CD4-positive, alpha-beta memory T cell (primary cell): ENCODE results near the gene XIRP2. TPM values are rescaled to one million over a fixed set of nuclear protein-coding genes. Genes with fewer than 3 reads are reported as not detected.
"Not testable (repeated sequence)": the region's sequence is repeated elsewhere in the genome, so short reads cannot be mapped to it uniquely, and the experiment has no call there.

Experiments used
- CTCF ChIA-PET: fragments of 350-600 bp; sonication (Branson Sonifier 250); formaldehyde crosslinking; loops from one replicate; lab custom pipeline; 2021; ENCODE audit warnings: inconsistent platforms; ENCODE audit not compliant: partially characterized antibody; lab: Charles Lee
- POLR2A ChIA-PET: fragments of 350-600 bp; sonication (Branson Sonifier 250); formaldehyde crosslinking; loops from one replicate; lab custom pipeline; 2021; ENCODE audit not compliant: partially characterized antibody; lab: Charles Lee
- DNase-seq, 5 donors: peaks; one replicate each; pipeline versions ENCODE4 v3.0.0 to v3.0.0-alpha.2; 2020 to 2022; ENCODE audit warnings: mixed read lengths in 1 of 5
- H3K27ac ChIP-seq: one replicate; pipeline ENCODE4 v1.7.0; 2013; ENCODE audit warnings: low read depth, low read length
- H3K27me3 ChIP-seq: 2 replicates; pipeline ENCODE4 v1.7.0; 2013; ENCODE audit warnings: mild to moderate bottlenecking, low read length, moderate library complexity; ENCODE audit not compliant: insufficient read depth
- H3K36me3 ChIP-seq: 2 replicates; pipeline ENCODE4 v1.7.0; 2013; ENCODE audit warnings: mild to moderate bottlenecking, low read length, moderate library complexity; ENCODE audit not compliant: insufficient read depth
- H3K4me1 ChIP-seq: 2 replicates; pipeline ENCODE4 v1.7.0; 2013; ENCODE audit warnings: mild to moderate bottlenecking, low read length, moderate library complexity; ENCODE audit not compliant: insufficient read depth
- H3K4me3 ChIP-seq, 2 donors: one replicate each; pipeline ENCODE4 v1.7.0; 2013; ENCODE audit warnings: low read length in 2 of 2, mild to moderate bottlenecking in 1 of 2
- H3K9me3 ChIP-seq, 2 donors: one replicate each; pipeline ENCODE4 v1.7.0; 2013; ENCODE audit warnings: low read length in 2 of 2, control low read depth in 1 of 2; ENCODE audit not compliant: control insufficient read depth in 1 of 2
- H3K27ac Mint-ChIP-seq, 7 donors: one replicate each; pipeline ENCODE4 v1.8.0; 2020 to 2021; ENCODE audit warnings: mixed read lengths in 7 of 7, mild to moderate bottlenecking in 6 of 7, inconsistent platforms in 3 of 7, moderate library complexity in 3 of 7
- H3K27me3 Mint-ChIP-seq, 2 donors: one replicate each; pipeline ENCODE4 v1.8.0; 2020 to 2021; ENCODE audit warnings: mixed read lengths in 2 of 2
- H3K36me3 Mint-ChIP-seq, 2 donors: one replicate each; pipeline ENCODE4 v1.8.0; 2020 to 2021; ENCODE audit warnings: mixed read lengths in 2 of 2, inconsistent platforms in 1 of 2, mild to moderate bottlenecking in 1 of 2
- H3K4me1 Mint-ChIP-seq, 4 donors: one replicate each; pipeline ENCODE4 v1.8.0; 2020 to 2021; ENCODE audit warnings: mixed read lengths in 4 of 4, mild to moderate bottlenecking in 1 of 4
- H3K4me3 Mint-ChIP-seq, 8 donors: one replicate each; pipeline ENCODE4 v1.8.0; 2020 to 2021; ENCODE audit warnings: mixed read lengths in 8 of 8, mild to moderate bottlenecking in 7 of 8, moderate library complexity in 6 of 8, inconsistent platforms in 3 of 8
- H3K9me3 Mint-ChIP-seq, 8 donors: one replicate each; pipeline ENCODE4 v1.8.0; 2020 to 2021; ENCODE audit warnings: mixed read lengths in 8 of 8, mild to moderate bottlenecking in 5 of 8, inconsistent platforms in 3 of 8, moderate library complexity in 1 of 8
- intact Hi-C: fragments of 100-400 bp; cut with micrococcal nuclease; formaldehyde crosslinking; loops from one replicate; pipeline ENCODE4 v1.15.1; 2023
- polyA plus RNA-seq, 2 donors: library from polyadenylated mRNA; unstranded; fragments of 300-500 nt; fragmentation: Illumina TruSeq; gene quantifications; one replicate each; pipeline ENCODE4 v1.2.3, GENCODE V29; 2021
- total RNA-seq, 2 experiments: library from RNA; stranded (reverse); gene quantifications; one replicate each; pipeline ENCODE4 v1.2.3, GENCODE V29; 2021

XIRP2 gene
- total and polyA plus RNA-seq, 4 experiments from 2014 or later: not detected

GRCh38 chr2:167253025-167253424 lies 364.7 kb downstream of the XIRP2 start:
- POLR2A ChIA-PET: no interaction called here
- no peak overlapping the region for H3K4me3 Mint-ChIP-seq
- no peaks in the 10 kb centered on the region for H3K9me3 ChIP-seq
- no peak overlapping the region for H3K27ac ChIP-seq
- no peaks in the 10 kb centered on the region for H3K27me3 ChIP-seq
- no peaks in the 10 kb centered on the region for H3K36me3 ChIP-seq
- H3K27me3 Mint-ChIP-seq: no peaks in the 10 kb centered on the region
- H3K4me1 Mint-ChIP-seq: no peaks in the 10 kb centered on the region
- no peaks in the 10 kb centered on the region for H3K4me1 ChIP-seq
- no peak overlapping the region for H3K4me3 ChIP-seq
- intact Hi-C loops: no loop called here
- peaks cover 0 to 5% (median 0%) of the 10 kb centered on the region in 8 donors for H3K9me3 Mint-ChIP-seq
- H3K36me3 Mint-ChIP-seq: no peaks in the 10 kb centered on the region
- no peak overlapping the region for H3K27ac Mint-ChIP-seq
- DNase-seq: no peak
- CTCF ChIA-PET: no interaction called here

- Mint-ChIP-seq H3K27me3 (no peaks in the 10 kb centered on the region), H3K36me3 (no peaks in the 10 kb centered on the region), H3K27ac (no peak overlapping the region), H3K4me3 (no peak overlapping the region), H3K9me3 (no peaks in the 10 kb centered on the region), H3K4me1 (no peaks in the 10 kb centered on the region)
- POLR2A ChIA-PET: no interaction called here
- Histone ChIP-seq H3K27ac (no peak overlapping the region), H3K4me1 (no peaks in the 10 kb centered on the region), H3K4me3 (no peak overlapping the region), H3K9me3 (no peaks in the 10 kb centered on the region), H3K36me3 (no peaks in the 10 kb centered on the region), H3K27me3 (no peaks in the 10 kb centered on the region)
- no peak for DNase-seq
- intact Hi-C loops: no loop called here
- CTCF ChIA-PET: no interaction called here
Measured at GRCh38 chr2:167254721-167255120, 366.4 kb downstream of the XIRP2 start.

GRCh38 chr2:167258712-167259111 lies 370.4 kb downstream of the XIRP2 start:
- Mint-ChIP-seq H3K4me3 (no peak overlapping the region), H3K4me1 (no peaks in the 10 kb centered on the region), H3K27me3 (no peaks in the 10 kb centered on the region), H3K36me3 (no peaks in the 10 kb centered on the region), H3K27ac (no peak overlapping the region), H3K9me3 (no peaks in the 10 kb centered on the region)
- Histone ChIP-seq H3K27ac (no peak overlapping the region), H3K9me3 (no peaks in the 10 kb centered on the region), H3K4me1 (no peaks in the 10 kb centered on the region), H3K36me3 (no peaks in the 10 kb centered on the region), H3K27me3 (no peaks in the 10 kb centered on the region), H3K4me3 (no peak overlapping the region)
- CTCF ChIA-PET: no interaction called here
- DNase-seq: no peak
- POLR2A ChIA-PET: no interaction called here
- intact Hi-C loops: no loop called here

- Mint-ChIP-seq H3K4me1 (no peaks in the 10 kb centered on the region), H3K36me3 (no peaks in the 10 kb centered on the region), H3K4me3 (no peak overlapping the region), H3K9me3 (peaks cover 0 to 28% (median 12%) of the 10 kb centered on the region in 8 donors), H3K27me3 (no peaks in the 10 kb centered on the region), H3K27ac (no peak overlapping the region)
- Histone ChIP-seq H3K9me3 (no peaks in the 10 kb centered on the region), H3K4me1 (no peaks in the 10 kb centered on the region), H3K36me3 (no peaks in the 10 kb centered on the region), H3K4me3 (no peak overlapping the region), H3K27me3 (no peaks in the 10 kb centered on the region), H3K27ac (no peak overlapping the region)
- CTCF ChIA-PET: interaction anchor here (1.4 kb wide), 1 partner anchor 854 kb away, joined by 4 read pairs; no protein-coding TSS in a partner anchor
- POLR2A ChIA-PET: no interaction called here
- DNase-seq: no peak
- intact Hi-C loops: no loop called here
Measured at GRCh38 chr2:167264380-167264779, 376.1 kb downstream of the XIRP2 start.

GRCh38 chr2:167265004-167265403 lies 376.7 kb downstream of the XIRP2 start:
- ChIA-PET POLR2A (no interaction called here), CTCF (interaction anchor here (1.4 kb wide), 1 partner anchor 854 kb away, joined by 4 read pairs; no protein-coding TSS in a partner anchor)
- Mint-ChIP-seq H3K36me3 (no peaks in the 10 kb centered on the region), H3K9me3 (peaks cover 0 to 32% (median 15%) of the 10 kb centered on the region in 8 donors), H3K27ac (no peak overlapping the region), H3K4me3 (no peak overlapping the region), H3K4me1 (no peaks in the 10 kb centered on the region), H3K27me3 (no peaks in the 10 kb centered on the region)
- Histone ChIP-seq H3K4me1 (no peaks in the 10 kb centered on the region), H3K27me3 (no peaks in the 10 kb centered on the region), H3K27ac (no peak overlapping the region), H3K9me3 (no peaks in the 10 kb centered on the region), H3K36me3 (no peaks in the 10 kb centered on the region), H3K4me3 (no peak overlapping the region)
- intact Hi-C loops: no loop called here
- no peak for DNase-seq

GRCh38 chr2:167265722-167266121 lies 377.4 kb downstream of the XIRP2 start:
- no peaks in the 10 kb centered on the region for H3K4me1 Mint-ChIP-seq
- CTCF ChIA-PET: no interaction called here
- no peaks in the 10 kb centered on the region for H3K27me3 ChIP-seq
- intact Hi-C loops: no loop called here
- H3K27me3 Mint-ChIP-seq: no peaks in the 10 kb centered on the region
- no peak overlapping the region for H3K27ac Mint-ChIP-seq
- H3K36me3 Mint-ChIP-seq: no peaks in the 10 kb centered on the region
- DNase-seq: no peak
- no peaks in the 10 kb centered on the region for H3K4me1 ChIP-seq
- POLR2A ChIA-PET: no interaction called here
- no peaks in the 10 kb centered on the region for H3K36me3 ChIP-seq
- H3K27ac ChIP-seq: no peak overlapping the region
- H3K9me3 Mint-ChIP-seq: peaks cover 0 to 32% (median 15%) of the 10 kb centered on the region in 8 donors
- H3K4me3 Mint-ChIP-seq: no peak overlapping the region
- H3K4me3 ChIP-seq: no peak overlapping the region
- no peaks in the 10 kb centered on the region for H3K9me3 ChIP-seq

- H3K27me3 Mint-ChIP-seq, DNase-seq, intact Hi-C loops, H3K36me3 Mint-ChIP-seq, CTCF ChIA-PET, H3K4me1 Mint-ChIP-seq, H3K27ac Mint-ChIP-seq, H3K27ac ChIP-seq, H3K36me3 ChIP-seq, H3K27me3 ChIP-seq, H3K9me3 ChIP-seq, H3K4me1 ChIP-seq, H3K4me3 ChIP-seq, POLR2A ChIA-PET, H3K4me3 Mint-ChIP-seq: not testable (repeated sequence)
- H3K9me3 Mint-ChIP-seq: peaks cover 0 to 32% (median 15%) of the 10 kb centered on the region in 8 donors
Measured at GRCh38 chr2:167268245-167268644, 380.0 kb downstream of the XIRP2 start.

- no peaks in the 10 kb centered on the region for H3K36me3 Mint-ChIP-seq
- intact Hi-C loops: no loop called here
- no peak for DNase-seq
- H3K27me3 Mint-ChIP-seq: no peaks in the 10 kb centered on the region
- H3K4me3 Mint-ChIP-seq: no peak overlapping the region
- H3K4me1 ChIP-seq: no peaks in the 10 kb centered on the region
- H3K27ac ChIP-seq: no peak overlapping the region
- no peaks in the 10 kb centered on the region for H3K9me3 ChIP-seq
- no peaks in the 10 kb centered on the region for H3K27me3 ChIP-seq
- no peaks in the 10 kb centered on the region for H3K4me1 Mint-ChIP-seq
- H3K36me3 ChIP-seq: no peaks in the 10 kb centered on the region
- ChIA-PET CTCF (no interaction called here), POLR2A (no interaction called here)
- no peak overlapping the region for H3K27ac Mint-ChIP-seq
- no peak overlapping the region for H3K4me3 ChIP-seq
- H3K9me3 Mint-ChIP-seq: peaks cover 0 to 29% (median 14%) of the 10 kb centered on the region in 8 donors
Measured at GRCh38 chr2:167271932-167272331, 383.7 kb downstream of the XIRP2 start.
